ENCODE measurements around the gene YBX3. TPM values are rescaled to one million over a fixed set of nuclear protein-coding genes. Genes with fewer than 3 reads are reported as not detected.

YBX3 gene
- total RNA-seq, 1 donor from 2014 or later = 334 TPM

DNA sequence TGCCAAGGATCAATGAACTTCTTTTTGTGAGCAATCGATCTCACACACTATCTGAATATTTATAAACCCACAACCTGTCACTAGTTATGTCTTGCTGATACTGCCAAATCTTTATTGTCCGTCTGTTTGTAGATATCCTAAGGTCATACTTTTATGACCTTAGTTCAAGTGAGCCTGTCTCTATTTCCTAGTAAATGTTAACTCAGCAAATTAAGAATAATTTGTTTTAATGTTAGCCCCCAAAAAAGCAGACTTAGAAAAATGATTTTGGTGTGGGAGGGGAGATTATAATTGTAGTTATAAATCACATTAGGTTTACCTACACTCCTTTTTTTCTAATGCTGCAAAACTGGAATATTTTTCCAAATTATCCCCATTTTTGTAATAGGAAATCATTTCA is 58.6 kb downstream of the YBX3 start:
- Mint-ChIP-seq H3K36me3 (ENCODE audit: unreplicated experiment) (no peaks in the 10 kb centered on the region), H3K4me3 (ENCODE audit: unreplicated experiment) (no peak overlapping the region), H3K4me1 (ENCODE audit: unreplicated experiment) (no peaks in the 10 kb centered on the region), H3K9me3 (ENCODE audit: unreplicated experiment) (no peaks in the 10 kb centered on the region), H3K27me3 (ENCODE audit: unreplicated experiment) (peaks cover 6% of the 10 kb centered on the region), H3K27ac (ENCODE audit: unreplicated experiment) (no peak overlapping the region)
- TF ChIP-seq, protein P1, sequence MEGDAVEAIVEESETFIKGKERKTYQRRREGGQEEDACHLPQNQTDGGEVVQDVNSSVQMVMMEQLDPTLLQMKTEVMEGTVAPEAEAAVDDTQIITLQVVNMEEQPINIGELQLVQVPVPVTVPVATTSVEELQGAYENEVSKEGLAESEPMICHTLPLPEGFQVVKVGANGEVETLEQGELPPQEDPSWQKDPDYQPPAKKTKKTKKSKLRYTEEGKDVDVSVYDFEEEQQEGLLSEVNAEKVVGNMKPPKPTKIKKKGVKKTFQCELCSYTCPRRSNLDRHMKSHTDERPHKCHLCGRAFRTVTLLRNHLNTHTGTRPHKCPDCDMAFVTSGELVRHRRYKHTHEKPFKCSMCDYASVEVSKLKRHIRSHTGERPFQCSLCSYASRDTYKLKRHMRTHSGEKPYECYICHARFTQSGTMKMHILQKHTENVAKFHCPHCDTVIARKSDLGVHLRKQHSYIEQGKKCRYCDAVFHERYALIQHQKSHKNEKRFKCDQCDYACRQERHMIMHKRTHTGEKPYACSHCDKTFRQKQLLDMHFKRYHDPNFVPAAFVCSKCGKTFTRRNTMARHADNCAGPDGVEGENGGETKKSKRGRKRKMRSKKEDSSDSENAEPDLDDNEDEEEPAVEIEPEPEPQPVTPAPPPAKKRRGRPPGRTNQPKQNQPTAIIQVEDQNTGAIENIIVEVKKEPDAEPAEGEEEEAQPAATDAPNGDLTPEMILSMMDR (IDR thresholded peaks at IDR 0.05) = no peak
- DNase-seq (ENCODE audit: extremely low spot score, unreplicated experiment) = no peak

DNA sequence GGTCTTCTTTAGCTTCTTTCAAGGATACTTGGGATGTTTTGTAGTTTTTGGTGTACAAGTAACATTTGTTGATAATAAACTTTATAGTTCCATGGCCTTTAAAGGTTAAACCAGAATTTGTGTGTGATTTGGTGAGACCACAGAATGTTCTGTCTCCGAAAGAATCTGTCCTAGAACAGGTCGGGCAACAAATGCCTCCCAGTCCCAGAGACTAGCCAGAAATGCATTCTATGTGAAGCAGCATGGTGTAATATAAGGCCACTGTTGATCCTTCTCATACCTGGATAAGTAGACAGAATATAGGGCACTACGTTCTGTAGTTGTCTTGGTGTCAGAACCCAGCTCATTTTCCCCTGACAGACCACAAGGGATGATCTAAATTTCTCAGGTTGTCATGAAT is 59.3 kb downstream of the YBX3 start:
- TF ChIP-seq, protein P1 (IDR thresholded peaks at IDR 0.05) = no peak
- Mint-ChIP-seq H3K36me3 (ENCODE audit: unreplicated experiment) (no peaks in the 10 kb centered on the region), H3K9me3 (ENCODE audit: unreplicated experiment) (no peaks in the 10 kb centered on the region)

GRCh38 chr12:10661338-10661737 is 61.8 kb downstream of the YBX3 start:
- peaks cover 4% of the 10 kb centered on the region for H3K9me3 Mint-ChIP-seq (ENCODE audit: unreplicated experiment)
- H3K27ac Mint-ChIP-seq (ENCODE audit: unreplicated experiment) = no peak overlapping the region
- H3K4me3 Mint-ChIP-seq (ENCODE audit: unreplicated experiment) = no peak overlapping the region
- H3K36me3 Mint-ChIP-seq (ENCODE audit: unreplicated experiment) = no peaks in the 10 kb centered on the region
- no peak for DNase-seq (ENCODE audit: extremely low spot score, unreplicated experiment)
- TF ChIP-seq, protein P1 (IDR thresholded peaks at IDR 0.05) = no peak
- H3K4me1 Mint-ChIP-seq (ENCODE audit: unreplicated experiment) = no peaks in the 10 kb centered on the region
- peaks cover 4% of the 10 kb centered on the region for H3K27me3 Mint-ChIP-seq (ENCODE audit: unreplicated experiment)

More for the DNA sequence above, 59.3 kb downstream of the YBX3 start:
- DNase-seq (ENCODE audit: extremely low spot score, unreplicated experiment) = no peak
- no peaks in the 10 kb centered on the region for H3K4me1 Mint-ChIP-seq (ENCODE audit: unreplicated experiment)
- H3K4me3 Mint-ChIP-seq (ENCODE audit: unreplicated experiment) = no peak overlapping the region
- peaks cover 4% of the 10 kb centered on the region for H3K27me3 Mint-ChIP-seq (ENCODE audit: unreplicated experiment)
- H3K27ac Mint-ChIP-seq (ENCODE audit: unreplicated experiment) = no peak overlapping the region

- no peak overlapping the region for H3K27ac Mint-ChIP-seq (ENCODE audit: unreplicated experiment)
- no peaks in the 10 kb centered on the region for H3K27me3 Mint-ChIP-seq (ENCODE audit: unreplicated experiment)
- DNase-seq (ENCODE audit: extremely low spot score, unreplicated experiment) = no peak
- no peaks in the 10 kb centered on the region for H3K36me3 Mint-ChIP-seq (ENCODE audit: unreplicated experiment)
- H3K9me3 Mint-ChIP-seq (ENCODE audit: unreplicated experiment) = peaks cover 4% of the 10 kb centered on the region
- TF ChIP-seq, protein P1 (IDR thresholded peaks at IDR 0.05) = no peak
- H3K4me3 Mint-ChIP-seq (ENCODE audit: unreplicated experiment) = no peak overlapping the region
- H3K4me1 Mint-ChIP-seq (ENCODE audit: unreplicated experiment) = no peaks in the 10 kb centered on the region
Observed at GRCh38 chr12:10654003-10654402, 69.1 kb downstream of the YBX3 start.

DNA sequence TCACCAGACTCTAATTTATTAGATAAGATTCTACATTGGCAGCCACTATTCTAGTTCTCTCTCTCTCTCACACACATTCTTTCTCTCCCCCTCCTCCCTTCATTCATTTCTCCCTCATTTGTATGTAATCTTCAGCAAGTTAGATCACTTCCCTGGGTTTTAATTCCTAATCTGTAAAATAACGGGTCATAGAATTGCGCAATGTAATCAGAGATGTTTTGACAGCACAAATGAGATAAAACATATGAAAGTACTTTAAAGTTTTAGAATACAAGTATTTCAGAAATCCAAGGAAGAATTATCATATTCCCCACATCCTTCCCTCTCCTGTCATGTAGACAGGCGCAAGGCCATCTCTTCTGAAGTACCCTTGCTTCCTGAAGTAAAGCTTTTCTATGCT is 70.9 kb downstream of the YBX3 start:
- Mint-ChIP-seq H3K27ac (ENCODE audit: unreplicated experiment) (no peak overlapping the region), H3K4me3 (ENCODE audit: unreplicated experiment) (no peak overlapping the region), H3K4me1 (ENCODE audit: unreplicated experiment) (no peaks in the 10 kb centered on the region), H3K27me3 (ENCODE audit: unreplicated experiment) (no peaks in the 10 kb centered on the region), H3K36me3 (ENCODE audit: unreplicated experiment) (peaks cover 2% of the 10 kb centered on the region), H3K9me3 (ENCODE audit: unreplicated experiment) (peaks cover 10% of the 10 kb centered on the region)
- no peak for DNase-seq (ENCODE audit: extremely low spot score, unreplicated experiment)
- TF ChIP-seq, protein P1 (IDR thresholded peaks at IDR 0.05) = no peak

Other genes starting within 250 kb of the YBX3 start
- 0.73 and 0.97 TPM in 2 replicates for gene EIF2S3B, start 217.4 kb downstream of the YBX3 start, total RNA-seq
- gene MAGOHB, start 109.7 kb downstream of the YBX3 start, total RNA-seq = 26.8 and 28.1 TPM in 2 replicates
- gene STYK1, start 49.3 kb downstream of the YBX3 start, total RNA-seq = 0.48 TPM in 1 of 2 replicates, not detected in the other
- not detected in 2 replicates for gene TAS2R7, start 79.3 kb upstream of the YBX3 start, total RNA-seq
- 0.50 TPM in 1 of 2 replicates, not detected in the other for gene TAS2R8, start 84.0 kb upstream of the YBX3 start, total RNA-seq
- gene TAS2R9, start 86.8 kb upstream of the YBX3 start, total RNA-seq = 0.34 TPM in 1 of 2 replicates, not detected in the other
- gene TAS2R10, start 103.0 kb upstream of the YBX3 start, total RNA-seq = 0.84 and 1.5 TPM in 2 replicates
- 2.2 and 4.4 TPM in 2 replicates for gene PRR4, start 126.2 kb upstream of the YBX3 start, total RNA-seq
- 18.4 and 19.1 TPM in 2 replicates for gene PRH1, start 160.9 kb upstream of the YBX3 start, total RNA-seq
- gene TAS2R13, start 186.2 kb upstream of the YBX3 start, total RNA-seq = 1.2 and 2.4 TPM in 2 replicates
- gene PRH2, start 205.9 kb upstream of the YBX3 start, total RNA-seq = not detected in 2 replicates
- 2.7 and 3.8 TPM in 2 replicates for gene TAS2R14, start 215.9 kb upstream of the YBX3 start, total RNA-seq

Data from osteocyte (in vitro differentiated cells).